ENCODE results near the gene POLR3K. TPM values are rescaled to one million over a fixed set of nuclear protein-coding genes. Genes with fewer than 3 reads are reported as not detected.

POLR3K gene
- total RNA-seq, 1 donor from 2014 or later: 9.2 TPM

DNA sequence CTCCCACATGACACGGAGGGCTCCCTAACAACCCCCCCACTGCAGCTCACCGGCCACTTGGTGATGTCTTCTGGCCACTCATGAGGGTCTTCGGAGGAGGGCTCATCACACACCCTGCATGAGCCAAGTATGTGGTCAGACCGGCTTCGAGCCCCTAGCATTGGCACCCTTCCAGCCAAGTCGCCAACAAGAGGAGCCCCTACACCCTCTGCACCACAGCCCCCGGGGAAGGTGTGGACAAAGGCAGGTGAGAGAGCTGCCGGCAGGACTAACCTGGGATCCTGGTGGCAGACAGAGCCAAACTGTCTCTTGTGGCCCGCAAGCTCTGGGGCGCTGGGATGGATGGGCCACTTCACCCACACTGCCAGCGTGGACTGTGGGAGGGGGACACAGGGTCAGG is 6.8 kb upstream of the POLR3K start:
- no peaks in the 10 kb centered on the region for H3K9me3 ChIP-seq (ENCODE audit: low read depth)
- H3K36me3 Mint-ChIP-seq: peaks cover 15% of the 10 kb centered on the region
- TF ChIP-seq, protein P1, sequence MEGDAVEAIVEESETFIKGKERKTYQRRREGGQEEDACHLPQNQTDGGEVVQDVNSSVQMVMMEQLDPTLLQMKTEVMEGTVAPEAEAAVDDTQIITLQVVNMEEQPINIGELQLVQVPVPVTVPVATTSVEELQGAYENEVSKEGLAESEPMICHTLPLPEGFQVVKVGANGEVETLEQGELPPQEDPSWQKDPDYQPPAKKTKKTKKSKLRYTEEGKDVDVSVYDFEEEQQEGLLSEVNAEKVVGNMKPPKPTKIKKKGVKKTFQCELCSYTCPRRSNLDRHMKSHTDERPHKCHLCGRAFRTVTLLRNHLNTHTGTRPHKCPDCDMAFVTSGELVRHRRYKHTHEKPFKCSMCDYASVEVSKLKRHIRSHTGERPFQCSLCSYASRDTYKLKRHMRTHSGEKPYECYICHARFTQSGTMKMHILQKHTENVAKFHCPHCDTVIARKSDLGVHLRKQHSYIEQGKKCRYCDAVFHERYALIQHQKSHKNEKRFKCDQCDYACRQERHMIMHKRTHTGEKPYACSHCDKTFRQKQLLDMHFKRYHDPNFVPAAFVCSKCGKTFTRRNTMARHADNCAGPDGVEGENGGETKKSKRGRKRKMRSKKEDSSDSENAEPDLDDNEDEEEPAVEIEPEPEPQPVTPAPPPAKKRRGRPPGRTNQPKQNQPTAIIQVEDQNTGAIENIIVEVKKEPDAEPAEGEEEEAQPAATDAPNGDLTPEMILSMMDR (IDR thresholded peaks at IDR 0.05): no peak
- TF ChIP-seq EZH2phosphoT487 (IDR thresholded peaks at IDR 0.05): no peak
- no peaks in the 10 kb centered on the region for H3K36me3 ChIP-seq
- H3K4me2 ChIP-seq: no peak overlapping the region
- no peaks in the 10 kb centered on the region for H3K4me1 ChIP-seq
- peaks cover 2% of the 10 kb centered on the region for H3K27me3 Mint-ChIP-seq (ENCODE audit: insufficient read depth, low read depth)
- no peak for DNase-seq (ENCODE audit: low spot score)
- H4K20me1 ChIP-seq (ENCODE audit: low read depth): peaks cover 3% of the 10 kb centered on the region
- peaks cover 3% of the 10 kb centered on the region for H3F3A ChIP-seq (ENCODE audit: low read depth)
- H3K27ac Mint-ChIP-seq: no peak overlapping the region
- H3K79me2 ChIP-seq (ENCODE audit: low read depth): no peaks in the 10 kb centered on the region
- no peak overlapping the region for H2AFZ ChIP-seq (replicated peaks)
- H3K27ac ChIP-seq: no peak overlapping the region
- H3K27me3 ChIP-seq: no peaks in the 10 kb centered on the region
- no peak overlapping the region for H3K9ac ChIP-seq
- no peaks in the 10 kb centered on the region for H3K4me1 Mint-ChIP-seq
- H3K4me3 ChIP-seq: no peak overlapping the region
- H3K9me3 Mint-ChIP-seq: no peaks in the 10 kb centered on the region
- no peak overlapping the region for H3K4me3 Mint-ChIP-seq

- Histone ChIP-seq H3K9ac (no peak overlapping the region), H3K4me1 (no peaks in the 10 kb centered on the region), H2AFZ (replicated peaks) (no peak overlapping the region), H3K27me3 (no peaks in the 10 kb centered on the region), H3K79me2 (ENCODE audit: low read depth) (peaks cover 5% of the 10 kb centered on the region), H3K36me3 (no peaks in the 10 kb centered on the region), H3K9me3 (ENCODE audit: low read depth) (no peaks in the 10 kb centered on the region), H3K4me3 (no peak overlapping the region), H3K4me2 (no peak overlapping the region), H4K20me1 (ENCODE audit: low read depth) (no peaks in the 10 kb centered on the region), H3F3A (ENCODE audit: low read depth) (peaks cover 5% of the 10 kb centered on the region), H3K27ac (no peak overlapping the region)
- H3K9me3 Mint-ChIP-seq: no peaks in the 10 kb centered on the region
- no peak overlapping the region for H3K27ac Mint-ChIP-seq
- no peak overlapping the region for H3K4me3 Mint-ChIP-seq
- no peak for DNase-seq (ENCODE audit: low spot score)
- no peaks in the 10 kb centered on the region for H3K4me1 Mint-ChIP-seq
- H3K36me3 Mint-ChIP-seq: peaks cover 15% of the 10 kb centered on the region
- peaks cover 2% of the 10 kb centered on the region for H3K27me3 Mint-ChIP-seq (ENCODE audit: insufficient read depth, low read depth)
- TF ChIP-seq EZH2 (IDR thresholded peaks at IDR 0.05) (no peak), EZH2phosphoT487 (IDR thresholded peaks at IDR 0.05) (no peak)
- TF ChIP-seq, protein P1 (IDR thresholded peaks at IDR 0.05): no peak
These were observed 6.1 kb upstream of the POLR3K start for GRCh38 chr16:59440-60059.

DNA sequence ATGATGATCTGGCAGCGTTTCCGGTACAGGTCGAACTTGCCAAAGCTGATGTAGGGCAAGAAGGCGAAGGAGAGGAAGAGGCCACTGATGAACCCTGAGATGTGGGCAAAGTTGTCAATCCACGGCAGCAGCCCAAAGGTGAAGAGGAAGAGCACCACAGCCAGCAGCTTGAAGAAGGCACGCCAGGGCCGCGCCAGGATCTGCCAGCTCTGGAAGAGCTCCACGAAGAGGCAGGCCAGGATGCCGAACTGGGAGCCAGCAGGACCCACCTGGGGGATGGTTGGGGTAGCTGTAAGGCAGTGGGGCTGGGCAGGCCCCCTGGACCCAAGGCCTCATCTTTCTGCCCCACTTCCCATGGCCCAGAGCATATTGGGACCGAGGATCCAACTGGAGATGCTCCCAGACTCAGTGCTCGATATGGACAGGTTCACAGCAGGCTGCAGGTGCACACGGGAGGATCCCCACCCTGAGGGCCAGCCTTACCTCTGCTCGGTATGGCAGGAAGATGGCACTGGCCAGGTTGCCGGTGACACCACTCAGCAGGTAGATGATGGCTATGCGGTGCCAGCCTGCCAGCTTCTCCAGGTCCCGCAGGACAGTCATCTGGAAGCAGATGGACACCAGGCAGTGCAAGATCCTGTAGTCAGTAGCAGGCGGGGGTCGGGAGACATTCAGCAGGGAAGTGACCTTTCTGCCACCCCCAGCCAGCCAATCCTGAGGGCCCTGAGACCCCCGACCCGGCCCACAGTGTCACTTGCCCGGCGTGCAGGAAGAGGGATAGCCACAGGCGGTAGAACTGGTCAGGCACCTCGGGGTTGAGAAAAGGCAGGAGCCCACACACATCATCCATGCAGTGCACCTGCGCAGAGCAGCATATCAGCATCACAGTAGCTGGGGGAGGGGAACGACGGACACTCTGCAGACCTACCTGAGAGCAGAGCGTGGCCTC is 5.4 kb upstream of the POLR3K start:
- no peaks in the 10 kb centered on the region for H3K9me3 Mint-ChIP-seq
- no peaks in the 10 kb centered on the region for H4K20me1 ChIP-seq (ENCODE audit: low read depth)
- H3K4me3 ChIP-seq: no peak overlapping the region
- no peak for DNase-seq (ENCODE audit: low spot score)
- no peaks in the 10 kb centered on the region for H3K36me3 ChIP-seq
- H3K4me3 Mint-ChIP-seq: peak overlapping the region; percentile 52
- TF ChIP-seq EZH2phosphoT487 (IDR thresholded peaks at IDR 0.05) (no peak), EZH2 (IDR thresholded peaks at IDR 0.05) (no peak)
- TF ChIP-seq, protein P1 (IDR thresholded peaks at IDR 0.05): no peak
- H3K36me3 Mint-ChIP-seq: peaks cover 15% of the 10 kb centered on the region
- peaks cover 5% of the 10 kb centered on the region for H3F3A ChIP-seq (ENCODE audit: low read depth)
- H3K4me1 Mint-ChIP-seq: peaks cover 4% of the 10 kb centered on the region
- no peaks in the 10 kb centered on the region for H3K9me3 ChIP-seq (ENCODE audit: low read depth)
- no peak overlapping the region for H3K9ac ChIP-seq
- H3K79me2 ChIP-seq (ENCODE audit: low read depth): peaks cover 13% of the 10 kb centered on the region
- no peak overlapping the region for H2AFZ ChIP-seq (replicated peaks)
- H3K27me3 Mint-ChIP-seq (ENCODE audit: insufficient read depth, low read depth): peaks cover 3% of the 10 kb centered on the region
- no peaks in the 10 kb centered on the region for H3K27me3 ChIP-seq
- H3K27ac Mint-ChIP-seq: peak overlapping the region; percentile 24
- H3K4me1 ChIP-seq: no peaks in the 10 kb centered on the region
- no peak overlapping the region for H3K27ac ChIP-seq
- no peak overlapping the region for H3K4me2 ChIP-seq

Measured in neural progenitor cell (in vitro differentiated cells).